VCaP (cell line): ENCODE measurements around the gene TENT5D.
"Not testable (repeated sequence)": the region's sequence is repeated elsewhere in the genome, so short reads cannot be mapped to it uniquely, and the experiment has no call there.

Experiments used
- H3K27ac ChIP-seq: fragments of 450-650 bp; 2 replicates; pipeline ENCODE4 v1.5.1; 2017
- CTCF ChIP-seq: fragments of 450-650 bp; conservative IDR thresholded peaks from 2 replicates; pipeline ENCODE4 v1.5.1; 2017; ENCODE audit warnings: mild to moderate bottlenecking, moderate library complexity

The TENT5D gene

GRCh38 chrX:80420147-80420546 is at the start of gene TENT5D:
TENT5D (plus strand) TSS chrX:80420447; CDS start chrX:80442540, 22,093 bp downstream.
- TF ChIP-seq CTCF: no peak
- H3K27ac ChIP-seq: no peak within 1 kb of the TSS

- not testable (repeated sequence) for H3K27ac ChIP-seq
Observed at GRCh38 chrX:80385651-80386050, 34.6 kb upstream of the TENT5D start.

GRCh38 chrX:80388206-80388605 is 32.0 kb upstream of the TENT5D start:
- H3K27ac ChIP-seq: no peak overlapping the region
- TF ChIP-seq CTCF: no peak

- TF ChIP-seq CTCF: no peak
- no peak overlapping the region for H3K27ac ChIP-seq
Observed at GRCh38 chrX:80412042-80412441, 8.2 kb upstream of the TENT5D start.

GRCh38 chrX:80423000-80423399 is 2.8 kb downstream of the TENT5D start:
- no peak for TF ChIP-seq CTCF

GRCh38 chrX:80423744-80424143 is 3.5 kb downstream of the TENT5D start:
- TF ChIP-seq CTCF: no peak
- H3K27ac ChIP-seq: no peak overlapping the region

More at GRCh38 chrX:80423000-80423399, 2.8 kb downstream of the TENT5D start:
- H3K27ac ChIP-seq: no peak overlapping the region

GRCh38 chrX:80430826-80431504 is 10.7 kb downstream of the TENT5D start:
- TF ChIP-seq CTCF: no peak
- no peak overlapping the region for H3K27ac ChIP-seq

GRCh38 chrX:80431505-80431832 is 11.2 kb downstream of the TENT5D start:
- H3K27ac ChIP-seq: no peak overlapping the region
- no peak for TF ChIP-seq CTCF
